Hepatocyte (in vitro differentiated cells): ENCODE measurements around the gene C19orf38. TPM values are rescaled to one million over a fixed set of nuclear protein-coding genes. Genes with fewer than 3 reads are reported as not detected.

Experiments used
- DNase-seq: peaks from one replicate; pipeline ENCODE4 v3.0.0-alpha.2; 2016; ENCODE audit warnings: low spot score
- H2AFZ ChIP-seq: fragments of 200-600 bp; sonication (generic); 2 replicates; pipeline ENCODE4 v1.6.0; 2016; ENCODE audit warnings: antibody characterized with exemption, mild to moderate bottlenecking
- H3K27ac ChIP-seq: fragments of 200-600 bp; sonication (generic); 2 replicates; pipeline ENCODE4 v1.5.1; 2016; ENCODE audit warnings: mild to moderate bottlenecking
- H3K27me3 ChIP-seq: fragments of 200-600 bp; sonication (generic); 2 replicates; pipeline ENCODE4 v1.6.1; 2016
- H3K36me3 ChIP-seq: fragments of 200-600 bp; sonication (generic); replicated peaks from 2 replicates; pipeline ENCODE4 v1.5.1; 2016; ENCODE audit warnings: low read depth; ENCODE audit not compliant: insufficient read depth
- H3K4me1 ChIP-seq: fragments of 200-600 bp; sonication (generic); 2 replicates; pipeline ENCODE4 v1.5.1; 2016; ENCODE audit warnings: mild to moderate bottlenecking, moderate library complexity; ENCODE audit not compliant: insufficient read depth
- H3K4me2 ChIP-seq: fragments of 200-600 bp; sonication (generic); 2 replicates; pipeline ENCODE4 v1.6.0; 2016
- H3K4me3 ChIP-seq: fragments of 200-600 bp; sonication (generic); 2 replicates; pipeline ENCODE4 v1.5.1; 2016; ENCODE audit warnings: mild to moderate bottlenecking
- H3K79me2 ChIP-seq: fragments of 200-600 bp; sonication (generic); 2 replicates; pipeline ENCODE4 v1.6.0; 2017; ENCODE audit warnings: mild to moderate bottlenecking
- H3K9me2 ChIP-seq: fragments of 200-600 bp; sonication (generic); replicated peaks from 2 replicates; pipeline ENCODE4 v1.6.0; 2017; ENCODE audit warnings: mild to moderate bottlenecking; ENCODE audit not compliant: insufficient read depth
- H3K9me3 ChIP-seq: fragments of 200-600 bp; sonication (generic); 2 replicates; pipeline ENCODE4 v1.5.1; 2016; ENCODE audit warnings: low read depth, mild to moderate bottlenecking
- H4K20me1 ChIP-seq: fragments of 200-600 bp; sonication (generic); 2 replicates; pipeline ENCODE4 v1.6.0; 2016; ENCODE audit warnings: mild to moderate bottlenecking; ENCODE audit not compliant: insufficient read depth, poor library complexity, severe bottlenecking
- CTCF ChIP-seq: fragments of 200-600 bp; sonication (generic); IDR thresholded peaks from 2 replicates; pipeline ENCODE4 v1.5.1; 2016; ENCODE audit warnings: antibody characterized with exemption, mild to moderate bottlenecking; ENCODE audit not compliant: poor library complexity
- EZH2 ChIP-seq: fragments of 200-600 bp; sonication (generic); IDR thresholded peaks from 2 replicates; pipeline ENCODE4 v1.6.1; 2016; ENCODE audit warnings: antibody characterized with exemption, mild to moderate bottlenecking, borderline replicate concordance
- EZH2phosphoT487 ChIP-seq: fragments of 200-600 bp; sonication (generic); IDR thresholded peaks from one replicate; pipeline ENCODE4 v1.6.1; 2018; ENCODE audit warnings: antibody characterized with exemption, mild to moderate bottlenecking, low read depth, moderate library complexity; ENCODE audit not compliant: unreplicated experiment, severe bottlenecking
- whole genome bisulfite sequencing: methylation state at CpG from one replicate; pipeline ENCODE4 v1.1.6; 2016; ENCODE audit warnings: low lambda C conversion rate; ENCODE audit errors: missing lambda C conversion rate; 5-methylcytosine and 5-hydroxymethylcytosine counted together
- polyA plus RNA-seq: library from polyadenylated mRNA; unstranded; fragments of >200 nt; fragmentation: Nextera tagmentation; extraction: Ambion mirVana; gene quantifications from 2 replicates; pipeline ENCODE4 v1.2.1, GENCODE V29; 2016
- total RNA-seq: library from RNA; depleted of rRNA; stranded (reverse); fragments of >200 nt; gene quantifications from 2 replicates; pipeline ENCODE4 v1.2.3, GENCODE V29; 2014

The C19orf38 gene
- total and polyA plus RNA-seq, 2 experiments from 2014 or later, result 0.56 to 3.7 TPM

- WGBS, result 82% methylated on average over 9 of the region's 9 CpGs
- DNase-seq, result no peak
- TF ChIP-seq EZH2phosphoT487, result no peak
- TF ChIP-seq EZH2, result no peak
- no peak for TF ChIP-seq CTCF
- H3K79me2 ChIP-seq, result peaks cover 100% of the 10 kb centered on the region
- H3K4me1 ChIP-seq, result peaks cover 24% of the 10 kb centered on the region
- no peak overlapping the region for H3K27ac ChIP-seq
- peaks cover 29% of the 10 kb centered on the region for H4K20me1 ChIP-seq
- no peaks in the 10 kb centered on the region for H3K9me2 ChIP-seq
- H3K4me2 ChIP-seq, result no peak overlapping the region
- no peaks in the 10 kb centered on the region for H3K9me3 ChIP-seq
- H3K27me3 ChIP-seq, result no peaks in the 10 kb centered on the region
- no peak overlapping the region for H3K4me3 ChIP-seq
- H2AFZ ChIP-seq, result no peak overlapping the region
- no peaks in the 10 kb centered on the region for H3K36me3 ChIP-seq
These were observed 33.9 kb downstream of the C19orf38 start for GRCh38 chr19:10882108-10882457.

GRCh38 chr19:10884274-10884673, 36.1 kb downstream of the C19orf38 start:
- Histone ChIP-seq H3K27ac (peak overlapping the region; percentile 69), H3K4me3 (no peak overlapping the region), H3K36me3 (no peaks in the 10 kb centered on the region), H2AFZ (no peak overlapping the region), H3K79me2 (peaks cover 99% of the 10 kb centered on the region), H3K27me3 (no peaks in the 10 kb centered on the region), H3K4me2 (peak overlapping the region; percentile 44), H3K9me3 (no peaks in the 10 kb centered on the region), H3K9me2 (no peaks in the 10 kb centered on the region), H3K4me1 (peaks cover 29% of the 10 kb centered on the region), H4K20me1 (peaks cover 37% of the 10 kb centered on the region)
- DNase-seq, result peak; percentile 60
- 58% methylated on average over 2 of the region's 2 CpGs for WGBS
- no peak for TF ChIP-seq EZH2
- no peak for TF ChIP-seq CTCF
- TF ChIP-seq EZH2phosphoT487, result no peak

GRCh38 chr19:10885201-10886169, 37.3 kb downstream of the C19orf38 start:
- peaks cover 29% of the 10 kb centered on the region for H4K20me1 ChIP-seq
- 76% methylated on average over 20 of the region's 20 CpGs for WGBS
- H3K4me2 ChIP-seq, result peak overlapping the region; percentile 44
- H3K27me3 ChIP-seq, result no peaks in the 10 kb centered on the region
- no peak overlapping the region for H3K4me3 ChIP-seq
- no peaks in the 10 kb centered on the region for H3K36me3 ChIP-seq
- no peaks in the 10 kb centered on the region for H3K9me2 ChIP-seq
- H3K79me2 ChIP-seq, result peaks cover 96% of the 10 kb centered on the region
- H3K27ac ChIP-seq, result peak overlapping the region; percentile 69
- peak; percentile 6 for DNase-seq
- peaks cover 23% of the 10 kb centered on the region for H3K4me1 ChIP-seq
- TF ChIP-seq CTCF, result no peak
- no peak for TF ChIP-seq EZH2
- no peak for TF ChIP-seq EZH2phosphoT487
- no peak overlapping the region for H2AFZ ChIP-seq
- no peaks in the 10 kb centered on the region for H3K9me3 ChIP-seq
